HG02763 (cell line): ENCODE measurements around the gene YWHAB.

ENCODE experiments used
- ATAC-seq: cut with Tn5 transposase; IDR thresholded peaks from one replicate; pipeline ENCODE4 v1.9.1; 2021; ENCODE audit warnings: mild to moderate bottlenecking, moderate library complexity; ENCODE audit not compliant: unreplicated experiment

Gene YWHAB

DNA sequence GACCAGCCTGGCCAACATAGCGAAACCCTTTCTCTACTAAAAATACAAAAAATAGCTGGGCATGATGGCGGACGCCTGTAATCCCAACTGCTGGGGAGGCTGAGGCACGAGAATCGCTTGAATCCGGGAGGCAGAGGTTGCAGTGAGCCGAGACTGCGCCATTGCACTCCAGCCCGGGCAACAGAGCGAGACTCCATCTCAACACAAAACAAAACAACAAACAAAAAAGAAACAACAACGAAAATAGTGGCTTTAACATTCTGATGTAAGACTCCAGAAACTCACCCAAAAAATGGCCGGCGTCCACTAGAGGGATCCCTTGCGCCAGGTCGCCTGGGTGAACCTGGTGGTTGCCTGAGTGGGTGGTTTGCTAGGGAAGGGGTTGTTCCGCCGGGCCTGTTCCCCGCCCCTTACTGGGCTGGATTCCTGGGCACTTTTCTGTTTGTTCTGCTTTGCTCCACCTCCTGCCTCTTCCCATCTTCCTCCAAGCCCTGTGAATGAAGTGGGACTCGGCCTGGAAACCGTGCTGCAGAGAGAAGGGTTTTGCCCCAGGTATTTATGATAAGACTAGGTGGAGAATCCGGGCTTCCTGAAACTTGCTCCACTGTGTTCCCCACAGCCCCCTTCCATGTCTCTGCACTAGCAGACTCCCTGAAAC lies 25.9 kb downstream of the YWHAB start:
- no peak for ATAC-seq

DNA sequence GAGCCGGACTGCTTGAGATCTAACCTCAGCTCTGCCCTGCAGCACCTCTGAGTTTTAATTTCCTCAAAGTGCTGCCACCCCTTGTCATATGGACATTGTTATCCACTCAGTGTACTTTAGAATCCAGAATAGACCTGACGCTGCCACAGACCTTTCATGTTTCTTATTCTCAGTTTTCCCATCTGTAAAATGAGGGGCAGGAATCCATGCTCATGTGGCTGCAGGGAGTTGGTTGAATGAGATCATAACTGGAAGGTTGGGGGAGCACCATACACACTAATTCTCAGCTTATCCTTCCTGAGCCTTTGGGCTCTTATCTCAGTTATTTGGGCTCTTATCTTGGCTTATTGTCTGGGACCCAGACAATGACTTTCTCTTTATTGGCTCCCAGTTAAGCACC lies 26.7 kb downstream of the YWHAB start:
- ATAC-seq: no peak

DNA sequence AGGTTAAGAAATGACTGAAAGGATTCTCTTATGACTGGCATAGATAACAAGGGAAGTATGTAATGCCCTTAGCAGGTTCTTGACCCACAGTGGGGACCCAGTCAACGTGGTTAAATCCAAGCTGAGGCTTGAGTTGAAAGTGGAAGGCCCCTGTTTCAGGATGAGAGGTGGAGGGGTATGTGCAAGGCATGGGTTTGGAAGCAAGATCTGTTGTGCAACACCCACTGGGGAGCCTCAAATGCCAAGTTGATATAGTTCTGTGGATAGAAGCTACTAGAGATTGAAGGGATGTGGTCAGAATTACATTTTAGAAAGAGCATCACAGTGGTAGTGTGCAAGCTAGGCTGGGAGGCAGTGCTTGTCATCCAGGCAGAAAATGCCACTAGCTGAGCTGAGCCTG lies 29.4 kb downstream of the YWHAB start:
- ATAC-seq: no peak

DNA sequence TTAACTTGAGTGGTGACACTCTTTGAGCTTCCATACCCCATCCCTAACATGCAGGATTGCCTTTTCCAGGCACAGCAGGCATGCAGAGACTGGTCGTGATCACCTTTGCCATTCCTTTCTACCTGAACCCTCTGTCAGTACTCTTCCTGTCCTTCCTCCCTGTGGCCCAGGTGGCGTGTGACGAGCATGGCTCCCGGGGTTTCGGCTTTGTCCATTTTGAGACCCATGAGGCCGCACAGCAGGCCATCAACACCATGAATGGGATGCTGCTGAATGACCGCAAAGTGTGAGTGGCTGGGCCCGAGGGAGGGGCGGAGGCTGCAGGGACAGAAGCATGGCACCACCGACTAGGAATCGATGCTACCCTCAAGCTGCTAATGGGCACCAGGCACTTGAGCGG lies 31.1 kb downstream of the YWHAB start:
- no peak for ATAC-seq

DNA sequence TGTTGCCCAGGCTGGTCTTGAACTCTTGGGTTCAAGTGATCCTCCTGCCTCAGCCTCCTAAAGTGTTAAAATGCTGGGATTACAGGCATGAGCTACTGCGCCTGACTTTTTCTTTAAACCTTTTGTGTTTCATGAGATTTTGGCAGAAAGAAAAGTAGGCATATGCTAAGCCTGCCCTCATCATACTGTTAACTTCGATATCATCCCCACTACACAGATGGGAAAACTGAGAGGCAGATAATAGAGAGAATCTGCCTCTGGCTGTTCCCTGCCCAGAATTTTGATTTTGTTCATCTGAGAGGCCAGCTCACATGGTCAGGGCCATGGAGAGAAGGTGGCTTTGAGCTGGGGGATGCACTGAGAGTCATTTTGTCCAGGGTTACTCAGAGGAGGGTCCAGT lies 31.9 kb downstream of the YWHAB start:
- no peak for ATAC-seq

DNA sequence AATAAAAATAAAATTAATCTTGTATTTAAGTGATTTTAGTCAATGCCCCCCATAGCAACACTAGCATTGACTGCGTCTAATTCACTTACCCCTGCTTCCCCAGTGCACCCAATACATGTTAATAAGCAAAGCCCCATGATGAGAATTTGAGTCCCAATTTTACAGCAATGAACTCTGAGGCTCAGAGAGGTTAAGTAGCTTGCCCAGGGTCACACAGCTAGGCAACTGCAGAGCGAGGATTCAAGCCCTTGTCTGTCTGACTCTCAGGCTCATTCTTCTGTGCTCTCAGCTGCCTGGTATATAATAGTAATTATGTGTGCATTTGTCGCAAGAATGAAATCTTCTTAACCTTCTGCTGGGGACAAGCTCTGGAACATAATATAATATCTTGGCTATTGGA lies 32.8 kb downstream of the YWHAB start:
- ATAC-seq: no peak

DNA sequence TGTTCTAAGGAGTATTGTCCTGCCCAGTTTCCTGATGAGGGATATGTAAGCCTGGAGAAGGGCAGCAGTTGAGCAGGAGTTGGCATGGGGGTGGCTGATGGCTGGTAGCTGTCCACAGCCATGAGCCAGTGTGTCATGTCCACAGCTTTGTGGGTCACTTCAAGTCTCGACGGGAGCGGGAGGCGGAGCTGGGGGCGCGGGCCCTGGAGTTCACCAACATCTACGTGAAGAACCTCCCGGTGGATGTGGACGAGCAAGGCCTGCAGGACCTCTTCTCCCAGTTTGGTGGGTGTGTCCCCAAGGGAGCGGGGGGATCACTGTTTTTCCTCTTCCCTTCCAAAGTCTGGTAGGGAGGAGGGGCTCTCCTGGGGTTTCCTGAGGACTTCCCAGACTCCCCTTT lies 33.3 kb downstream of the YWHAB start:
- ATAC-seq: no peak

DNA sequence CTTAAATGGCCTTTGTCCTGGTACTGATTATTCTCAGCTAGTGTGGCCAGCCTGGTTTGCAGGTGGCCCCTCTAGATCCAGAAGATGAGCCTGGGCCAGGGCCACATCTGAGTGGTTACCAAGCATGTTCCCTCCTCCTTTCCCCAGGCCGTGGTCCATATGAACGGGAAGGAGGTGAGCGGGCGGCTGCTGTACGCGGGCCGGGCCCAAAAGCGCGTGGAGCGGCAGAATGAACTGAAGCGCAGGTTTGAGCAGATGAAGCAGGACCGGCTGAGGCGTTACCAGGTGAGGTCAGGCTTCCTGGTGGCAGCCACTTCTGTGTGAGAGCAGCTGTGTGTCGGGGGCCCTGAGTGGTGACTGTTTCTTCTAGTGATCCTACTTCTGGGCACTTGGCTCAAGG lies 35.9 kb downstream of the YWHAB start:
- no peak for ATAC-seq

DNA sequence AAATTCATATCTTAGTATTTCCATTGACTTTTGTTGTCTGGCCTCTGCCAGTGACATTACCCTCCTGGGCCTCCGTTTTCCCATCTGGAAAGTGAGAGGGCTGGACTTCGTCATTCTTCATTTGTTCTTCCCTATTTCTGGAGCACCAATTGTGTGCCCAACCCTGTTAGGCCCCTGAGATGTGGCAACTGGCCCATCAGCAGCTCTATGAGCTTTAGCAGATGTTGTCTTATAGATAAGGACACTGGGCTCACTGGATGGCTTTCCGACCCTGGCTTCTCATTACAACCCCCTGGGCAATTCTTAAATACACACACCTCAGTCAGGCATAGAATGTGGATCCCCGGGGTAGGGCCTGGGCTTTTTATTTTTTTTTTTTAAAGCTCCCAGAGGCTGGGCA lies 39.0 kb downstream of the YWHAB start:
- no peak for ATAC-seq

DNA sequence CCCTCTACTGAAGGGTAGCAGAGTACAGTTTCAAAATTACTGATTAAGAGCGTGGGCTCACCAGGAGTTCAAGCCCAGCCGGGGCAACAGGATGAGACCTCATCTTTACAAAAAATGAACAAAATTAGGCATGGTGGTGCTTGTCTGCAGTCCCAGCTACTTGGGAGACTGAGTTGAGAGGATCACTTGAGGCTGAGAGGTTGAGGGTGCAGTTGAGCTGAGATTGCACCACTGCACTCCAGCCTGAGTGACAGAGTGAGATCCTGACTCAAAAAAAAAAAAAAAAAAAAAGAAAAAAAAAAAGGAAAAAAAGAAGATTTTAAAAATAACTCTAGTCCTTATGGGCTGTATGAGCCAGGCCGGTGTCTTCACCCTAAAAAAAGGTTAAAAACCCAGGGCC lies 43.1 kb downstream of the YWHAB start:
- ATAC-seq: no peak

DNA sequence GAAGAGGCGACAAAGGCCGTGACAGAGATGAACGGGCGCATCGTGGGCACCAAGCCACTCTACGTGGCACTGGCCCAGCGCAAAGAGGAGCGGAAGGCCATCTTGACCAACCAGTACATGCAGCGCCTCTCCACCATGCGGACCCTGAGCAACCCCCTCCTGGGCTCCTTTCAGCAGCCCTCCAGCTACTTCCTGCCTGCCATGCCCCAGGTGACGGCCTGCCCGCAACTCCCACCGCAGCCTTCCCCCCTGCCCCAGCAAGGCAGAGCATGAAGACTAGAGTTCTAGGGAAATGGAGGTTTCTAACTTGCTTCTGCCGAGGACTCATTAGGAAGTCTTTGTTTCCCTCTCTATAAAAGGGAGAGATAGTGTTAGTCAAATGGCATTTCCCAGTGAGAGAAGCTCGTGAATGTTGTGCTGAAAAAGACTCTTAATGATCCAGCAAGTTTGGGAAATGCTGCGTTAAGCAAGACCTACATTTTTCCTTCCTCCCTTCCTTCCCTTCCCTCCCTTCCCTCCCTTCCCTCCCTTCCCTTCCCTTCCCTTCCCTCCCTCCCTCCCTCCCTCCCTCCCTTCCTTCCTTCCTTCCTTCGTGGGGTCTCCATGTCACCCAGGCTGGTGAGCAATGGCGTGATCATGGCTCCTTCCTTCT lies 45.1 kb downstream of the YWHAB start:
- no peak for ATAC-seq

DNA sequence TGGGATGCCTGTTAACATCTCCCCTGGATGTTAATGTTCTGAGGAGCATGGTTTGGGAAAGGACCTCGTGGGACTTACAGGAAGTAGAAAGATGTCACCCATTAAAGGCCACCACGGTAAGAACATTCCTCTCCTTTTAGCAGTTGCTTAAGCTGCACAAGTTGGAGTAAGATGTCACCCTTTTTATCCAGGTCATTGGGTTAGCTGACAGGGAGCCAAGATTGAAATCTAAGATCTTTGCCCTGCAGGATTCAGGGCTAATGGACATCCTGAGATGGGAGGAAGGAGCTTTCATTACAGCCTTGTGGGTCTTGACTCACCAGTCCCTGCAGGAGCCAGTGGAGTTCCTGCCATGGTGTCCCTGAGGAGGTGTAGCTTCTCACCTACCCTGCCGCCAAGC lies 46.4 kb downstream of the YWHAB start:
- no peak for ATAC-seq

DNA sequence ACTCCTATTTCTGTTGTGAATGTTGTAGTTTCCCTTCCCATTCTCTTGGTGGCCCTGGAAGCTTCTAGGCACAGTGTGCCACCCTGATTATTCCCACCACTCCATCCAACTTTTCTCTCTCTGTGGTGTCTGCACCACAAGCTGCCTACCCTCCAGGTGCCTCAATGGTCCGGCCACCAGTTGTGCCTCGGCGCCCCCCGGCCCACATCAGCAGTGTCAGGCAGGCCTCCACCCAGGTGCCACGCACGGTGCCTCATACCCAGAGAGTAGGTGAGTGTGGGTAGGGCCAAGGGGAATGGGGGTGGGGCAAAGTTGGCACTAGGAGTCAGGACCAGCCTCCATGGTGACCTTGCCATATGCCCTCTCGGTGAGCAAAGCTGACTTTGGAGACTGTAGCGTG lies 47.4 kb downstream of the YWHAB start:
- no peak for ATAC-seq

DNA sequence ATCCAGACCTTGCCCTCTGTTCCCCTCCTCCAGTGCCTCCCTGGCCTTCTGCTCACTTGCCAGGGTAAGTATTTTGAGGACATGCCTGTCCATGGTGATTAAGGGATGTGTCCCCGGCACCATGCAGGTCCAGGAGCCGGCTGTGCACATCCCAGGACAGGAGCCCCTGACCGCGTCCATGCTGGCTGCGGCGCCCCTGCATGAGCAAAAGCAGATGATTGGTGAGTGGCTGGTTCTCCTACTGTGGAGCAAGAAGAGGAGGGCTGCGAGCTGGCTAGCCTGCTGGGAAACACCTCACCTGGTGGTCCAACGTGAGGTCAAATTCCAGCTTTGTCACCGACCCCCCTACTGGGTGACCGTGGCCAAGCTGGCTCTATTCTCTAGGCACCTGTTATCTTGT lies 51.0 kb downstream of the YWHAB start:
- no peak for ATAC-seq

DNA sequence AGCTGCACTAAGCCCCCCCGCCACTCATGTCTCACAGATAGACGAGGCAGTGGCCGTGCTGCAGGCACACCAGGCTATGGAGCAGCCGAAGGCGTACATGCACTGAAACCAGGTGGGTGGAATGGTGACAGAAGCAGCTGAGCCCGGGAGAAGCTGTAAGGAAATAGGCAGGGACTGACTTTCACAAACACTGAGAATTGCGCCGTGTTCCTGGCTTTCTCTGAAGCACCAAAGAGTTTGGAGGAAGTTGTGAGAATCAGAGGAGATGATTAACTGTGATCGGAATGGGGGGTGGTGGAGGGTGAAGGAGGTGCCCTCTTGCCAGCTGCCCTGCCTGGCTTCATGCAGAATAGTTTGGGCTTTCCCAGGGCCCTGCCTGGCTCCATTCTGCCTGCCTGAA lies 53.1 kb downstream of the YWHAB start:
- no peak for ATAC-seq

DNA sequence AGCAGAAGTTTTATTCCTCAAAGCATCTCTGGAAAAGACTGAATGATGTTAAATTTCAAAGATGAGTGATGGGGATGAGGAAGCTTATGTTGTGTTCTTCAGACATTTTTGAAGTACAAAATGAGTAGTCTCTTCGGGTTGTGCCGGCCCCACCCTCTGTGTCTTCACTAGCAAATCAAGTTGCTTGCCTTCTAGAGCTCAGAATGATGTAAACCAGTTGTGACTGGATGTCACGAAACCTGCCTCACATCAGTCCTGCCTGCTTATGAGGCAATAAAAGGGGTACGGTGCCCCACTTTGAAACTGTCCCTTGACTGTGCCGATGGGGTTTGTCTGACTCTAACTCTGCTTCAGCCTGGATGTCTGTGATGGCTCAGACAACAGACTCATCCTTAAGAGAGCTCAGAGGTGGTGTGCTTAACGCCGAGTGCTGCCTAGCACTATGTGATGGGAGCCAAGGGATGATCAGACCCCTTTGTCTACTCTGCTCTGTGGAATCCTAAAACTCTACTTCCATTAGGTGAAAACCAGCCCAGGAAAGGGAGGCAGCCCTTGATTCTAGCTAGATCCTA lies 55.7 kb downstream of the YWHAB start:
- no peak for ATAC-seq

DNA sequence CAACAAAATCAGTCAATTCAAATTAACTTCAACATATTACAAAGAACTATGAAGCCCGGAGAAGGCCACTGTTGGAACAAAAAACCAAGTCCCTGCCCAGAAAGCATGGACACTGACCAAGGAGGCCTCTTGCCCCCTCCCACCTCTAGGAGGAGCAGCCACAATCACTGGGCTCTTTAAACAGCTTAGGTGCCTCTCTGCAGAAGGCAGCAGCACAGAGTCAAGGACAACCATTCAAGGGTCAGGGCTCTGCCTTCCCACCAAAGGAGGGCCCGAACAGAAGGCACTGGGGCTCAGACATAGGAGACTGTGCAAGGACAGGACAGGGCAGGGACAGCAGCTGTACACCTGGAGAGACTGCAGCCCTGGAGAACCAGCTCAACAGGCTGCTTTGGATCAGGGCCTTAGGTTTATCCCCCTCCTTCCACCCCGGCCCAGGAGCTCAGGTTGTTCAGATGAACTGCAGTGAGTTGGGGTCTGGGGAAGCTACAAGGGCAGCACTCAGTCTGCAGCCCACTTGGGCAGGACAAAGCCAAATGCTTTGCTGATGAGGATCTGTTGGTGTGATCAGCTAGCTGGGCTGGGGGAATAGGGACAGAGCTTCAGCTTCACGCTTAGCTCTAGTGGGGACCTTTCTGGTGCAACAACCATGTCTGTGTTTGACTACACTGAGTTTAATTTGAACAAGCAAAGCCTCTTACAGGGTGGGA lies 56.9 kb downstream of the YWHAB start:
- ATAC-seq: no peak

DNA sequence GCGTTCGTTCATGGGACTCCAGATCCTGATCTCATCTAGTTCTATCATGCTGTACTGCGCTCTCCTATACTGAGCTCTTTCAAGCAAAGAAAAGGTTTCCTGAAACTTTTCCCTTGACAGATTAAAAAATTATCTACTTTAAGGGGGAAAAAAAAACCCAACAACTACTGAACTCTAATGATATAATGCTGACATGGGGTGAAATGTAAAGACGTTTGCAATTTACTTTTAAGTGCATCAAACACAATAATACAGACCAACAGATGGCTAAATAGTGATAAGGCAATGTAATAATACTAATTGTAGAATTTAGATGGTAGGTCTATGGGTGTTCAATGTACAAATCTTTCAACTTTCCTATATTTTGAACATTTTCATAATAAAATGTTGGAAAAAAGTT lies 58.3 kb downstream of the YWHAB start:
- ATAC-seq: no peak

DNA sequence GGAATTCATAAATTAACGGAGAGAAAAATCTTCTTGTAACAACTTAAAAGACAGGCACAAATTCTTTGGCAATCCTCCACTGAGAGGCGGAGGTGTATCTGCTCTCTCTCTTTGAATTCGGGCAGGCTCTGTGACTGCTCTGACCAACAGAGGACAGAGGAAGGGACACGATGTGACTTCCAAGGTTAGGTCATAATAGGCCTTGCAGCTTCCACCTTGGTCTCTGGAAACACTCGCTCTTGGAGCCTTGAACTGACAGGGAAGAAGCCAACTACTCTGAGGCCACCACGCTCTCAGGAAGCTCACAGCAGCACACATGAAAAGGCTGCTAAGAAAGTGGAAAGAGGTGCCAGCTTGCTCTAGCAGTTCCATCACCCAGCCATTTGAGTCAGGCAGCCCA lies 59.8 kb downstream of the YWHAB start:
- no peak for ATAC-seq

DNA sequence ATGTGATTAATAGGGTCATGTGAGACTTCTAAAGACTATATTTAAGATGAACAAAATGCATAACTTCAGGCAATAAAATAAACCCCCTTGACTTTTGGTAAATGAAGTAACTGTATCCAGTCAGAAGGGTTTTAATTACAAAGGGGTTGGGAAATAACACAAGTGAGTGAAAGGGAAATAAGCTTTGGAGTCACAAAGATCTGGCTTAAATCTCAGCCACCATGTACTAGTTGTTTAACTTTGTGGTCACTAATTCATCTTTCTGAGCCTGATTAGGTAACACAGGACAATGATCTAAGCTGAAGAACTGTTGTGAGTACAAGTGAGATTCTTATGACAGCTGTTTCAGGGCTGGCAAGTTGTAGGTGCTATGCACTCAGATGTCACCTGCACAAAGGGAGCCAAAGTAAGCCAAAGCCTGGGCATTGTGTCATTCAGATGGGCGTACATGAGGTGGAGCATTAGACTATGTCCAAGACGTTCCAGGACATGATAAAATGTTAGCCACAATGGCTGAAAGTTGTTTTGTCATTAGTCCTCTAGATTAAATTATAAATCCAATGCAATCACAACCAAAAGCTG lies 60.9 kb downstream of the YWHAB start:
- no peak for ATAC-seq

DNA sequence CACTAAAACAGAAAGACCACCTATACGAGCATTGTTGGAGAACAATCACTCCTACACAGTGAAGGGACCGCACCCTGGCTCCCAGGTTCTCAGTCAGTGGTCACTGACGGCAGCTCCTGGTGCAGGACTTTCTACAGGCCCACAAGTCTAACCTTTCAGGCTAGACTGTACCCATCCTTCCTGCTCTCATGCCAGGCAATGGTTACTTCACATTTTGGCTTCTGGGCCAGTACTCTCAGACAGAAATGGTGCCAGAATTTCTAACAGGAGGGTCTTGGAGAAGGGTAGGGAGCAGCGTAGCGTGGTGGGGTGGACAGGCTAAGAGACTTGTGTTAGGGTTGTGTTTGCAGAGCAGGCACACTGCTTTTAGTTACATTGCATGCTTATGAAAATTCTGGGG lies 62.6 kb downstream of the YWHAB start:
- ATAC-seq: no peak

DNA sequence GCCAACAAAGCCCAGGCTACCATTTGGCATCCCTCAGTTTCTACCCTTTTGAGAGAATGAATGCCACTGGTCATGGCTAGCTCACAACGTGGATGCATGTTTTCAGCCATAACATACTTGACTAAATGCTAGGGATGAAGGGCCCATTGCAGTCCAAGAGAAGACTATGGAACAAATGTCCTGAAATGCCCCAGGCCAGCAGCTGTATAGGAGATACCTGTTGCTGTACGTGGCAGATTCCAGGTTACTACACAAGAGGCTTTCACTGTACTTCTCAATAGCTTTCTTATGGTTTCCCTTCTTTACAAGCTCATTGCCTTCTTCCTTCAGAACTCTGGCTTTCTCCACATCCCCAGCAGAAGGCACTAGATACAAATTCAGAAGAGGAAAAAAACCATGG lies 63.0 kb downstream of the YWHAB start:
- ATAC-seq: no peak
